Keratinocyte (primary cell): ENCODE results near the gene SIRT4. TPM values are rescaled to one million over a fixed set of nuclear protein-coding genes. Genes with fewer than 3 reads are reported as not detected.
A peak's percentile ranks its signal among the peaks of the same experiment; 100 is the strongest.

Experiments used
- DNase-seq: peaks from one replicate; pipeline ENCODE4 v3.0.0-alpha.2; 2011; ENCODE audit warnings: low read depth, missing footprints, low spot score
- FAIRE-seq: peaks from 2 replicates; lab custom pipeline; 2011; peaks lifted over from hg19 to GRCh38; lab: Jason Lieb, UNC
- H2AFZ ChIP-seq: 2 replicates; pipeline ENCODE4 v1.6.0; 2012; ENCODE audit warnings: low read length, control low read depth, inconsistent platforms; ENCODE audit not compliant: control insufficient read depth
- H3K27ac ChIP-seq: 2 replicates; pipeline ENCODE4 v1.5.1; 2011; ENCODE audit warnings: low read length; ENCODE audit not compliant: control insufficient read depth, insufficient read depth
- H3K27me3 ChIP-seq: 3 replicates; pipeline ENCODE4 v1.6.0; 2011; ENCODE audit warnings: low read length; ENCODE audit not compliant: control insufficient read depth, insufficient read depth; ENCODE audit errors: extremely low read depth
- H3K36me3 ChIP-seq, 2 experiments: 2 replicates in 1 of 2; 3 replicates in 1 of 2; pipeline ENCODE4 v1.5.1; 2011; ENCODE audit warnings: low read length in 2 of 2, mild to moderate bottlenecking in 1 of 2; ENCODE audit not compliant: control insufficient read depth in 2 of 2, insufficient read depth in 2 of 2; ENCODE audit errors: extremely low read depth in 1 of 2
- H3K4me1 ChIP-seq: 3 replicates; pipeline ENCODE4 v1.5.1; 2011; ENCODE audit warnings: low read length; ENCODE audit not compliant: control insufficient read depth, insufficient read depth; ENCODE audit errors: extremely low read depth
- H3K4me2 ChIP-seq: 3 replicates; pipeline ENCODE4 v1.6.0; 2011; ENCODE audit warnings: low read depth, low read length; ENCODE audit not compliant: control insufficient read depth, insufficient read depth; ENCODE audit errors: extremely low read depth
- H3K4me3 ChIP-seq, 3 experiments: fragments of 200-600 bp in 1 of 3; sonication (generic) in 1 of 3; 2 replicates in 2 of 3; 3 replicates in 1 of 3; pipeline ENCODE4 v1.5.1; 2011 to 2016; ENCODE audit warnings: low read length in 3 of 3, mild to moderate bottlenecking in 3 of 3, control low read depth in 2 of 3, inconsistent platforms in 1 of 3, low read depth in 1 of 3, mixed read lengths in 1 of 3, mixed run types in 1 of 3, moderate library complexity in 1 of 3; ENCODE audit not compliant: control insufficient read depth in 2 of 3, insufficient read depth in 2 of 3; ENCODE audit errors: extremely low read depth in 1 of 3
- H3K79me2 ChIP-seq: 2 replicates; pipeline ENCODE4 v1.6.0; 2012; ENCODE audit warnings: low read length; ENCODE audit not compliant: control insufficient read depth, insufficient read depth
- H3K9ac ChIP-seq: 3 replicates; pipeline ENCODE4 v1.6.0; 2011; ENCODE audit warnings: low read length; ENCODE audit not compliant: control insufficient read depth, insufficient read depth; ENCODE audit errors: extremely low read depth
- H3K9me1 ChIP-seq: 3 replicates; pipeline ENCODE4 v1.6.0; 2011; ENCODE audit warnings: low read length; ENCODE audit not compliant: control insufficient read depth, insufficient read depth; ENCODE audit errors: extremely low read depth
- H3K9me3 ChIP-seq: 2 replicates; pipeline ENCODE4 v1.5.1; 2012; ENCODE audit warnings: low read depth, low read length; ENCODE audit not compliant: control insufficient read depth
- H4K20me1 ChIP-seq: 3 replicates; pipeline ENCODE4 v1.6.0; 2011; ENCODE audit warnings: low read length; ENCODE audit not compliant: control insufficient read depth, insufficient read depth; ENCODE audit errors: extremely low read depth
- EZH2 ChIP-seq: IDR thresholded peaks from one replicate; pipeline ENCODE4 v1.6.1; 2012; ENCODE audit warnings: inconsistent platforms, mild to moderate bottlenecking, low read length, moderate library complexity
- dilution Hi-C: fragments of 300-500 bp; cut with MboI; formaldehyde crosslinking; loops from one replicate; pipeline ENCODE4 v1.7.0; 2020; ENCODE audit warnings: low sequenced_read_pairs; ENCODE audit not compliant: extremely low pct_ligation_motif_present
- polyA plus RNA-seq, 5 experiments: library from polyadenylated mRNA; depleted of rRNA in 3 of 5; stranded (reverse) in 3 of 5; stranded (forward) in 1 of 5; unstranded in 1 of 5; fragments of >200 nt; gene quantifications; 1 replicate in 1 of 5; 2 replicates in 3 of 5; 3 replicates in 1 of 5; pipeline versions ENCODE4 v1.2.1 to v1.2.3, GENCODE V29; 2011 to 2012; ENCODE audit warnings: missing spikeins in 2 of 5, low read depth in 1 of 5, low replicate concordance in 1 of 5
- TF ChIP-seq, protein P1 (sequence below), 3 experiments: IDR thresholded peaks in 1 of 3; conservative IDR thresholded peaks in 1 of 3; optimal IDR thresholded peaks in 1 of 3; 2 replicates in 2 of 3; 3 replicates in 1 of 3; pipeline versions ENCODE3 to v1.5.1; 2011; ENCODE audit warnings: low read length in 3 of 3, mild to moderate bottlenecking in 3 of 3, moderate library complexity in 2 of 3, control low read depth in 1 of 3, inconsistent platforms in 1 of 3; ENCODE audit not compliant: insufficient read depth in 2 of 3; ENCODE audit errors: extremely low read depth in 1 of 3

Gene SIRT4
- polyA plus RNA-seq, 1 donor (not counting 4 experiments of a cell fraction or from before 2014, with no cell fraction given) = 0.98 TPM

DNA sequence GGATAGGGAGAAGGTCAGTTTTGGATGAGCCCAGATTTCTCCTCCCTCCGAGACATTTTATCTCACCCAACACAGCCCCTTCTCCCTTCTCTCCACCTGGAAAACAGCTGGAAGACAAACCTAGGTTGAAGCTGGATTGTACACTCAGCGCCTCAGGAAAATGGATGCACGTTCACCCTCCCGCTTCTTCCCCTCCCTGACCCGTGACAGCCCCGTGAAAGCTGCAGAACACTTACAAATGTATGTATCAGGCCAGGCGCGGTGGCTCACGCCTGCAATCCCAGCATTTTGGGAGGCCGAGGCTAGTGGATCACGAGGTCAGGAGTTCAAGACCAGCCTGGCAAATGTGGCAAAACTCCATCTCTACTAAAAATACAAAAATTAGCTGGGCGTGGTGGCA, 14.6 kb upstream of the SIRT4 start:
- Histone ChIP-seq H3K9me3 (no peaks in the 10 kb centered on the region), H3K79me2 (no peaks in the 10 kb centered on the region), H3K9me1 (no peaks in the 10 kb centered on the region), H3K9ac (no peak overlapping the region), H3K4me1 (peaks cover 17% of the 10 kb centered on the region), H3K4me2 (no peak overlapping the region), H3K4me3 (no peak overlapping the region), H3K36me3 (no peaks in the 10 kb centered on the region), H4K20me1 (no peaks in the 10 kb centered on the region), H3K27me3 (no peaks in the 10 kb centered on the region), H3K27ac (no peak overlapping the region), H2AFZ (no peak overlapping the region)
- dilution Hi-C loops = no loop called here
- TF ChIP-seq EZH2 = no peak
- FAIRE-seq (no peak), DNase-seq (no peak)

DNA sequence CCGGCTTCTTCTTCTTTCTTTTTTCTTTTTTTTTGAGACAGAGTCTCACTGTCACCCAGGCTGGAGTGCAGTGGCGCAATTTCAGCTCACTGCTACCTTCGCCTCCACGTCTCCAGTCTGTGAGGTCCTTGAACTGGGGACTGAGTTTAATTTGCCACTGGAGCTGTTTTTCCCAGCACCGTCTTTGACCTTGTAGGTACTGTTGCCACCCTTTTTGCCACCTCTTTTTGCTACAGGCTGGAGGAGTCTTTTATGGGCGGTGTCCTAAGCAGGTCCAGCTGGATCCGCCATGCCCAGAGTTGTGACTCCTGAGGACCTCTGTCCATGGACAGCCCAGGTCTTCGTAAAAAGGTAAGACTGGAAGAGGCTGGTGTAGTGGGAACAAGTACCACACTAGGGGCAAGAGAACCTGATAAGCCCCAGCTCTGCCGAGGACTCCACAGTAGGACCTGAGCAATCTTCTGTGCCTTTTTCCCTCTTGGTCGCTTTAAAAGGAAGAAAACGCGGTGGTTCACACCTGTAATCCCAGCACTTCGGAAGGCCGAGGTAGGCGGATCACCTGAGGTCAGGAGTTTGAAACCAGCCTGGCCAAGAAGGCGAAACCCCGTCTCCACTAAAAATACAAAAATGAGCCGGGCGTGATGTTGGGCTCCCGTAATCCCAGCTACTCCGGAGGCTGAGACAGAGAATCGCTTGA, 11.4 kb upstream of the SIRT4 start:
- DNase-seq (no peak), FAIRE-seq (no peak)
- Histone ChIP-seq H3K9ac (peak overlapping the region; percentile 43), H3K9me1 (no peaks in the 10 kb centered on the region), H3K4me1 (peaks cover 17% of the 10 kb centered on the region), H4K20me1 (no peaks in the 10 kb centered on the region), H3K27ac (peak overlapping the region; percentile 100), H3K4me2 (peak overlapping the region; percentile 70), H2AFZ (no peak overlapping the region), H3K79me2 (no peaks in the 10 kb centered on the region), H3K9me3 (no peaks in the 10 kb centered on the region), H3K4me3 (peak overlapping the region in 2 of 3 experiments; percentile 27 to 35), H3K27me3 (no peaks in the 10 kb centered on the region), H3K36me3 (no peaks in the 10 kb centered on the region)
- dilution Hi-C loops = no loop called here
- TF ChIP-seq EZH2 = no peak
- TF ChIP-seq, protein P1, sequence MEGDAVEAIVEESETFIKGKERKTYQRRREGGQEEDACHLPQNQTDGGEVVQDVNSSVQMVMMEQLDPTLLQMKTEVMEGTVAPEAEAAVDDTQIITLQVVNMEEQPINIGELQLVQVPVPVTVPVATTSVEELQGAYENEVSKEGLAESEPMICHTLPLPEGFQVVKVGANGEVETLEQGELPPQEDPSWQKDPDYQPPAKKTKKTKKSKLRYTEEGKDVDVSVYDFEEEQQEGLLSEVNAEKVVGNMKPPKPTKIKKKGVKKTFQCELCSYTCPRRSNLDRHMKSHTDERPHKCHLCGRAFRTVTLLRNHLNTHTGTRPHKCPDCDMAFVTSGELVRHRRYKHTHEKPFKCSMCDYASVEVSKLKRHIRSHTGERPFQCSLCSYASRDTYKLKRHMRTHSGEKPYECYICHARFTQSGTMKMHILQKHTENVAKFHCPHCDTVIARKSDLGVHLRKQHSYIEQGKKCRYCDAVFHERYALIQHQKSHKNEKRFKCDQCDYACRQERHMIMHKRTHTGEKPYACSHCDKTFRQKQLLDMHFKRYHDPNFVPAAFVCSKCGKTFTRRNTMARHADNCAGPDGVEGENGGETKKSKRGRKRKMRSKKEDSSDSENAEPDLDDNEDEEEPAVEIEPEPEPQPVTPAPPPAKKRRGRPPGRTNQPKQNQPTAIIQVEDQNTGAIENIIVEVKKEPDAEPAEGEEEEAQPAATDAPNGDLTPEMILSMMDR (optimal IDR thresholded peaks at IDR 0.05 in 1 of 3, IDR thresholded peaks at IDR 0.05 in 1 of 3, conservative IDR thresholded peaks at IDR 0.05 in 1 of 3; ENCODE audit: extremely low read depth in 1 of 3, insufficient read depth in 2 of 3, low read length in 3 of 3) = no peak

DNA sequence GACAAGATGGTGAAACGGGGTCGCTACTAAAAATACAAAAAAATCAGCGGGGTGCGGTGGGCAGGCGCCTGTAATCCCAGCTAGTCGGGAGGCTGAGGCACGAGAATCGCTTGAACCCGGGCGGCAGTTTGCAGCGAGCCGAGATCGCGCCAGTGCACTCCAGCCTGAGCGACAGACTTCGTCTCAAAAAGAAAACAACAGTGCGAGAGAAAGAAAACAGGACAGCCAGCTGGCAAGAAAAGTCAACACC, 9.8 kb upstream of the SIRT4 start:
- H3K79me2 ChIP-seq = no peaks in the 10 kb centered on the region
- no peaks in the 10 kb centered on the region for H3K9me1 ChIP-seq
- no peaks in the 10 kb centered on the region for H4K20me1 ChIP-seq
- peak overlapping the region; percentile 98 for H3K9ac ChIP-seq
- no peaks in the 10 kb centered on the region for H3K36me3 ChIP-seq
- peak overlapping the region; percentile 45 to 78 (median 73) for H3K4me3 ChIP-seq
- H3K27ac ChIP-seq = peak overlapping the region; percentile 100
- H2AFZ ChIP-seq = no peak overlapping the region
- H3K4me2 ChIP-seq = peak overlapping the region; percentile 91
- no peaks in the 10 kb centered on the region for H3K27me3 ChIP-seq
- H3K4me1 ChIP-seq = peaks cover 9% of the 10 kb centered on the region
- no peak for TF ChIP-seq EZH2
- TF ChIP-seq, protein P1 (optimal IDR thresholded peaks at IDR 0.05 in 1 of 3, IDR thresholded peaks at IDR 0.05 in 1 of 3, conservative IDR thresholded peaks at IDR 0.05 in 1 of 3; ENCODE audit: extremely low read depth in 1 of 3, insufficient read depth in 2 of 3, low read length in 3 of 3) = no peak
- no peak for FAIRE-seq
- dilution Hi-C loops = no loop called here
- DNase-seq = no peak
- no peaks in the 10 kb centered on the region for H3K9me3 ChIP-seq
